ENCODE data around the gene ADAM12.
"Not testable (repeated sequence)": the region's sequence is repeated elsewhere in the genome, so short reads cannot be mapped to it uniquely, and the experiment has no call there.

ADAM12 gene

GRCh38 chr10:126402721-126403695 lies 14.7 kb upstream of the ADAM12 start:
- no peak for DNase-seq (ENCODE audit: low read depth)

- DNase-seq (ENCODE audit: low read depth): no peak
Observed at GRCh38 chr10:126400641-126401040, 12.4 kb upstream of the ADAM12 start.

GRCh38 chr10:126398924-126399323 lies 10.6 kb upstream of the ADAM12 start:
- no peak for DNase-seq (ENCODE audit: low read depth)

GRCh38 chr10:126398383-126398743 lies 10.1 kb upstream of the ADAM12 start:
- DNase-seq (ENCODE audit: low read depth): no peak

- no peak for DNase-seq (ENCODE audit: low read depth)
Observed at GRCh38 chr10:126397640-126398382, 9.5 kb upstream of the ADAM12 start.

GRCh38 chr10:126397156-126397555 lies 8.9 kb upstream of the ADAM12 start:
- DNase-seq (ENCODE audit: low read depth): no peak

GRCh38 chr10:126394948-126395347 lies 6.7 kb upstream of the ADAM12 start:
- DNase-seq (ENCODE audit: low read depth): no peak

- DNase-seq (ENCODE audit: low read depth): no peak
Observed at GRCh38 chr10:126393076-126393475, 4.8 kb upstream of the ADAM12 start.

- DNase-seq (ENCODE audit: low read depth): no peak
Observed at GRCh38 chr10:126392469-126392868, 4.2 kb upstream of the ADAM12 start.

GRCh38 chr10:126392068-126392467 lies 3.8 kb upstream of the ADAM12 start:
- no peak for DNase-seq (ENCODE audit: low read depth)

- DNase-seq (ENCODE audit: low read depth): no peak
Observed at GRCh38 chr10:126391192-126391885, 3.1 kb upstream of the ADAM12 start.

- no peak for DNase-seq (ENCODE audit: low read depth)
Observed at GRCh38 chr10:126390324-126390723, 2.0 kb upstream of the ADAM12 start.

GRCh38 chr10:126387041-126387921 lies 996 bp downstream of the ADAM12 start:
- DNase-seq (ENCODE audit: low read depth): no peak

- no peak for DNase-seq (ENCODE audit: low read depth)
Observed at GRCh38 chr10:126384269-126384873, 3.9 kb downstream of the ADAM12 start.

- no peak for DNase-seq (ENCODE audit: low read depth)
Observed at GRCh38 chr10:126380352-126381076, 7.8 kb downstream of the ADAM12 start.

GRCh38 chr10:126379166-126379565 lies 9.1 kb downstream of the ADAM12 start:
- not testable (repeated sequence) for DNase-seq (ENCODE audit: low read depth)

- no peak for DNase-seq (ENCODE audit: low read depth)
Observed at GRCh38 chr10:126376956-126377355, 11.3 kb downstream of the ADAM12 start.

- DNase-seq (ENCODE audit: low read depth): no peak
Observed at GRCh38 chr10:126375926-126376554, 12.2 kb downstream of the ADAM12 start.

- no peak for DNase-seq (ENCODE audit: low read depth)
Observed at GRCh38 chr10:126375299-126375698, 13.0 kb downstream of the ADAM12 start.

- no peak for DNase-seq (ENCODE audit: low read depth)
Observed at GRCh38 chr10:126374435-126374834, 13.8 kb downstream of the ADAM12 start.
